Hematopoietic multipotent progenitor cell (in vitro differentiated cells): ENCODE results near the gene BRPF3. TPM values are rescaled to one million over a fixed set of nuclear protein-coding genes. Genes with fewer than 3 reads are reported as not detected.

Experiments
- DNase-seq, 3 donors: peaks; one replicate each; pipeline ENCODE4 v3.0.0-alpha.2; 2011 to 2015; ENCODE audit warnings: low read depth in 2 of 3, low spot score in 2 of 3
- total RNA-seq: library from RNA; depleted of rRNA; stranded (reverse); fragments of >200 nt; gene quantifications from one replicate; pipeline ENCODE4 v1.2.3, GENCODE V29; 2012

Gene BRPF3
- total RNA-seq, 1 donor: 10.5 TPM

DNA sequence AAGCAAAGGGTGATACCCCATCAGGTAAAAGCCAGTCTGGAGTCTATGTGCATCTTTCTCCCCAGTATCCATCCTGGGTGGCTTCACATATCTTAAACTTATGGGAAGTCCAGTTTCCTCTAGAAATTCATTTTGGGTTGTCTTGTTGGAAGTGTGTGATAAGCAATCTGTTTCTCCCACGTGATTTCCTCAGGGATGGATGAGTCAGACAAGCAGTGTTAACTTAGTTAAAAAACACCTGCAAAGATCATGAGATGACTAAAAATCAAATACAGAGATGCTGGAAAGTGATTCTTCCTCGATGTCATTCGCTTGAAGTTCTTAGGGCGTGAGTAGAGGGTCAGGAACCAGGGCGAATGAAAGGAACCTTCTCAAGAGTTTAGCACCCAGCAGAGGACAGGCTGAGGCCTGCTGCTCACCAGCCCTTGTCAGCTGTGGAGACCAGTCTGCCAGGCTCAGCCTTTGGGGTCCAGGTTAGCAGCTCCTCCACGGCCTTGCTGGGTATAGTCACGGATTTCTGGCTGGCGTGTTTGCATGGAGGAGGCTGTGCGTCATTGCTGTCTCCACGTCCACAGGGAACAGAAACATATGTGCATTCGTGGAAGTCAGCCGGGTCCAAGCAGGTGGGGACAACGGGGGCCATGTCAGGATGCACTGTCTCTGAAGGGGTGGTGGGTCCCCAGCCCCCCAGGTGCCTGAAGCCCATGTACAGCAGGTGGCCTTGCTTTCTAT, 70.5 kb downstream of the BRPF3 start:
- DNase-seq: no peak

DNA sequence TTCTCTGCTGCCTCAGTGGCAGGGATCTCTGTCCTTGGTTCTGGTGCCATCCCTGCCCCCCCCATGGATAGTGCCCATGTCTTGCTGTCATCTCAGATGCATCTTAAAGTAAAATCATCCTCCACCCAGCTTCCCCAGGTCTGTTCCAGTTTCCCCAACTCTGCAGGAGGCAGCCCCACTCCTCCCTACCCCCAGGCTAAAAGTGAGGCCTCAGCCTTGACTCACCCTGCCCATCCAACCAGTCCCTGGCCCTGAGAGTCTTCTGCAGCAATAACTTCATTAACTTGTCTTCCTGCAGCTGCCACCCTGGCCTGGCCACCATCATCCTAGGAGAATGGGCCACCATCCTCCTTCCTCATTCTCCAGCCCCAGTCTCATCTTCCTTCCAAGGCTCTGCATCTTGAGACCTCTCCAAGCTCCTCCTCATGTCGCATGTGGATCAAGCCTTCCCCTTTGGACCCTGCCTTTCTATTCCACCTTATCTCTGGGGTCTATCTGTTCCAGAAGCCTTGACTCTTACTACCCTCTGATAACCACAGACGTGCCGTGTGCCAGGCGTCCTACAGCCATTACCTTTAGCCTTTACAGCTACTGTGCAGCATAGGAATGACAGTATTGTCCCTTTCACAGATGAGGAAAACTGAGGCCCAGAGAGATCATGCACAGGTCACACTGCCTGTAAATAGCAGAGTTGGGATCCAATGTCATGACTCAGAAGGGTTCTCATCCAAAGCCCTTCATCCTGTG, 71.4 kb downstream of the BRPF3 start:
- DNase-seq: no peak

GRCh38 chr6:36268478-36269275, 72.1 kb downstream of the BRPF3 start:
- no peak for DNase-seq

GRCh38 chr6:36269834-36270705, 73.5 kb downstream of the BRPF3 start, which contains the start of gene PNPLA1:
Gene PNPLA1, plus strand, starts transcription at chr6:36270060. Its CDS starts 400 bp downstream, at chr6:36270460.
- no peak for DNase-seq

DNA sequence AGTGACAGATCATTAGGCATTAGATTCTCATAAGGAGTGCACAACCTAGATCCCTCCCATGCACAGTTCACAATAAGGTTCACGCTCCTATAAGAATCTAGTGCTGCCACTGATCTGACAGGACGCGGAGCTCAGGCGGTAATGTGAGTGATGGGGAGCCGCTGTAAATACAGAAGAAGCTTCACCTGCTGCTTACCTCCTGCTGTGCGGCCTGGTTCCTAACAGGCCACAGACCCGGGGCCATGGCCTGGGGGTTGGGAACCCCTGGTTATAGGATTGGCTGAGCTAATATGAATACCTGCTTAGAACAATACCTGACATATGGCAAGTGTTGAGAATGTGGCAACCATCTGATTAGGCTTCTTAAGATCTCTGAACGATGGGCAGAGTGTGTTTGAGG, 75.7 kb downstream of the BRPF3 start:
- DNase-seq: no peak

DNA sequence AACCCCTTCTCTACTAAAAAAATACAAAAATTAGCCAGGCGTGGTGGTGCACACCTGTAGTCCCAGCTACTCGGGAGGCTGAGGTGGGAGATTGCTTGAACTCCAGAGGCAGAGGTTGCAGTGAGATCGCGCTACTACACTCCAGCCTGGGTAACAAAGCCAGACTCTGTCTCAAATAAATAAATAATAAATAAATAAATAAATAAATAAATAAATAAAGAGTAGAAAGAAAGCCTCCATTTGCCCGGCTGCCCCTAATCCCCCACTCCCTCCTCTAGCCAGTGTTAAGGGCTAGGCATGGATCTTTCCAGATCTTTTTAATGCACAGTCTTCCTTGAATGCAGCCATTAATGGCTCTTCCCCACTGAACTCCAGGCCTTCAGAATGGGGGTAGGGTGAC, 76.5 kb downstream of the BRPF3 start:
- no peak for DNase-seq

GRCh38 chr6:36273802-36274514, 77.4 kb downstream of the BRPF3 start:
- DNase-seq: no peak

GRCh38 chr6:36276581-36277536, 80.3 kb downstream of the BRPF3 start:
- no peak for DNase-seq

DNA sequence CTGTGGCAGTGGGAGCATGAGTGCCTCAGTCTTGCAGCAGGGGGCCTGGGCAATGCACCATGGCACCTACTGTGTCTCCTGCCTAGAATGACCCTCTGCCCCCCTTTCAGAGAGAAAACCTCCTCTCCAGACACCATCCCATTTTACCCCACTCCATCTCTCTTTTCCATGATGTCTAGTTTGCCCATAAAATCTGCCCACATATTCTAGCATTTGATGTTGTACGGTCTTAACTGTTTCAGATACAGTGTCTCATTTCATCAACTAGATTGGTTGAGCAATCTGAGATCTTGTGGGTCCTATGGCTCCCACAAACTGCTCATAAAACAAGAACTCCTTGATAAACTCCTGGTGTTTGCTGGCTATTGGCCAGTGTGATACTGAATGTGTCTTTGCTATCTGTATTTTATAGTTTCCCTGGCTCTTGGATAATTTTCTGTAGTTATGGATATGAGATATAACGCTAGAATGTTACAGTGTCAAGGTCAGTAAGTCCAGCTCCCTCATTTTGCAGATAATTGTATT, 81.5 kb downstream of the BRPF3 start:
- no peak for DNase-seq

DNA sequence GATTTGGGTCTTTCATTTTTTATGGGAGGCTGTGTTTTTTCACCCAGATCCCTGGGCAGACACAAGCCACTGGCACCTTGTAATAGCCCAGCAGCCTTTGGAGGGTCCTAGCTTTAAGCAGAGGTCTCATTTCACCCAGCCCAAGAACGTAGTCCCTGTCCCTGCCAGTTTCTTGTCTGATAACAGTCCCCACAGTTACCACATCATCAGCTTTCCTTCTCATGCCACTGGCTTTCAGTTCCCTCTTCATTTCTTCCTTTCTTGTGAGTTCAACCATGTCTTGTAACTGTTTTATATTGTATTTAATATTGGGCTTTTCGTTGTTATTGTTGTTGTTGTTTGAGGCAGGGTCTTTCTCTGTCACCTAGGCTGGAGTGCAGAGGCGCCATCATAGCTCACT, 83.9 kb downstream of the BRPF3 start:
- no peak for DNase-seq

GRCh38 chr6:36280983-36281382, 84.4 kb downstream of the BRPF3 start:
- no peak for DNase-seq

Other genes with a start within 250 kb of the BRPF3 start
- 0.27 TPM for gene SLC26A8, start 172.1 kb upstream of the BRPF3 start, total RNA-seq
- gene MAPK14, start 168.9 kb upstream of the BRPF3 start, total RNA-seq: 98.0 TPM
- gene MAPK13, start 66.2 kb upstream of the BRPF3 start, total RNA-seq: 1.1 TPM
- gene PNPLA1, start 73.3 kb downstream of the BRPF3 start, total RNA-seq: 0.27 TPM
- not detected for gene BNIP5, start 140.1 kb downstream of the BRPF3 start, total RNA-seq
- gene ETV7, start 190.9 kb downstream of the BRPF3 start, total RNA-seq: 0.27 TPM
- gene PXT1, start 246.1 kb downstream of the BRPF3 start, total RNA-seq: 0.27 TPM
- 49.3 TPM for gene KCTD20, start 246.3 kb downstream of the BRPF3 start, total RNA-seq